GM10847 (cell line): ENCODE measurements around the gene ARPP19.

Source experiments
- POLR2A ChIP-seq: IDR thresholded peaks from 2 replicates; pipeline ENCODE4 v1.6.1; 2011; ENCODE audit not compliant: insufficient read length; ENCODE audit errors: extremely low read depth

Gene ARPP19

DNA sequence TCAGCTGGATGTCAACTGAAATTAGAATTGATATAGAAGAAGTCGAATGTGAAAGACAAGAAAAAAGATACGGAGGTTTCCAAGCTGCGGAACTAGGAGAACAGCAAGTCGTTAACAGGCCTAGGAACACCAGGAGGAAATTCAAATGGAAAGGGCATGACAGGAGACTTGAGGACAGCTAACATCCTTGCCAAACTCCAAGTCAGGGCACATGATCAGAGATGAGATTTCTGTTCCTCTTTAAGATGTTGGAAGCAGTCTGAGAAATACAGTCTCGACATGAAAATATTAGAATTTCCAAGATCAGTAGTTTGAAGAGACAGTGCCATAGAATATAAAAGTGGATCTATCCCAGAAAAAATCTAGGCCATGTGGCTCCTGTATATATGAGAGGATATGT lies 45.2 kb downstream of the ARPP19 start:
- TF ChIP-seq POLR2A: no peak

DNA sequence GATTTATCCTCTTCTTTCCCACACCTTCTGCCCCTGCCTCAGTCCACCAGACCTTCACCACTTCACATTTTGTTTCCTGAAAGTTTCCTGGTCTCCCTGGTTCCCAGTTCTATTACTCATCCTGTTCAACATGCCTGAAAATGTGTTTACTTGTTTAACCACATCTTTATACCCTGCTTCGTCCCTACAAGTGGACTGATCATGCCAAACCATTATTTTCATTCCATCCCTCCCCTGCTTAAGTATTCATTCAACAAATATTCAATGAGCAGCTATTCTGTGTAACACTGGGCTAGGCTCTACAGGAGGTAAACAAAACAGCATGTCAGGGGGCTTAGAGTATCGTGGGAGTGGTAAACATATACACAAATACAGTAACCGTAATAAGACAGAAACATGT lies 45.6 kb downstream of the ARPP19 start:
- no peak for TF ChIP-seq POLR2A

DNA sequence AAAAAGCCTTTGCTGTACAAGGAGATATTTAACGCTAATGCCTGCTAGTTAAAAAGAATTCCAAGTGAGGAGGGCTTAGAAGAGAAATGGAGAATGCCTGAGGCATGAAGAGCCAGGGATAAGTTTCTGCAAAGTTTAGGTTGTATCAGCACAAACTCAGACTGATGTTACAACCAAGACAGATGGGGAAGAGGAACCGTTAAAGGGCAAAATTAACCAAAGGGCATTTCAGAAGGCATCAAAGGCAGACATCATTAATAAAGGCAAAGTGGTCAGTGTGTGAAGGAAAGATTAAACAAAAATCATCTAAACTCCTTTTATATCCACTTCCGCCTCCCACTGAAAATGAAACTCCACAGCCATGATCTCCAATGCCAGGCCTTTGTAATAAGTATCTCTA lies 47.1 kb downstream of the ARPP19 start:
- TF ChIP-seq POLR2A: no peak

DNA sequence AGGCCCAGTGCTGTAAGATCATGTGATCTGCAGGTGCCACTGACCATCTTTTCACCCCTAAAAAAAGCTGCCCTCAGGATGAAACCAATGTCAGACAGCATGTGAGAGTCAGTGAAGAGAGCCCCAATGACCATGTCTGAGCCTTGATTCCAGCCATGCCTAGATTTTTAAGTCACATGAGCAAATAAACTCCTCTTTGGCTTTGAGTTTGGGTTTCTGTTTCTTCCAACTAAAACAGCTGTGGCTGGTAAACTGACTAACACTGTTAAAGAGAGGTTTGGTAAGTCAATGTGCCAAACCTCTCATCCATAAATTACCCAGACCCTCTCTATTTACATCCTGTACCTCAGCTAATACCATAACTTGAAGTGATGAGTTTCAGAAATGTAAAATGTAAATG lies 48.4 kb downstream of the ARPP19 start:
- no peak for TF ChIP-seq POLR2A

DNA sequence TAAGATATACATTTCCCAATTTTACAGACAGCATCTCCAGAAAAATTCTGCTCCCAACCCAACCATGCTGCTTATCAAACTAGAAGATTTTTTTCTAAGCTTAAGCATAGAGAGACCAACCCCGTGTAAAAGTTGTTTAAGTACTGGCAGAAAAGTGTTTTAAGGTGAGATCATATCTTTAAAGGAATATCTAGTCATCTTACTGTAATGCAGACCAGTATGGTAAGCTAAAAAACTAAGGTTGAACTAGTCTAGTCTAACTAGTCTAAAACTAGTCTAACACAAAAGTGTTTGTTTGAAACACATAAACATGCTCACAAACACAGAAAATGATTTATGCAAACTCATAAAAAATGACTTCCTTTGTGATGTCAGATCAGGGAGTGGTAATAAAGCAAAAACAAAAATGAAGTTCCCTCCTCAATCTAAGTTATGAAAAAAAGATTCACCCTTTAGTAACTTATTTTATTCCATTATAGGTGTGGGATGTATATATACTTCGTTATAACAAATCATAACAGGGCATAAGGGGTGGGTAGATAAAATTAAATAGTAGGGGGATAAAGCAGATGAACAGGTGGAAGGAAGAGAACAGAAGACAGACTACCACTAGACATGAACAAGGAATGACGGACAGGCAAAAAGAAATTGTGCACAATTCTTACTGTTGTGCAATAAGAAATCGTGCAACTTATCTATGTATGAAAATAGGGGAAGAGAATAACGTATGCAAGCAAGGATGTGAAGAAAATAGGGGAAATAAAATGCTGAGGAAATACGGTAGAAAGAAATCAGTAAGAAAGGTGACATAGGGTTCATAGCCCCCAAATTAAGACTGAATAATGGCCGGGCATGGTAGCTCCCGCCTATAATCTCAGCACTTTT lies 50.1 kb downstream of the ARPP19 start:
- no peak for TF ChIP-seq POLR2A

DNA sequence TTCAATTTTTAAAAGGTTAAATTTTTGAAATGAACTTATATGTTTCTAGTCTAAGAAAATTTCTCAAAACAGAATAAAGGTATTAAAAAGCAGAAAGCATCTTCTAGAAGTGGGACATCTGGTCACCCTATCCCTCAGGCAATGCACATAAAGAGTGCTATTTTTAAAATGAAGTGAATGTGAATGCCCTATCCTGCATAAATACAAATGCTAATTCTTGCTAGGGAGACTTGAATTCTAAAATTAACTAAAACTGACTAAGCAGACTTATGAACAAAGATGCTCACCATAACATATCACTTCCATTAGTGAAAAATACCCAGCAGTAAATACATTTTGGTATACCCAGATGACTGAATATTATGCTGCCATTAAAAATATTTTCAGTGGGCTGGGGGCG lies 51.8 kb downstream of the ARPP19 start:
- TF ChIP-seq POLR2A: no peak

DNA sequence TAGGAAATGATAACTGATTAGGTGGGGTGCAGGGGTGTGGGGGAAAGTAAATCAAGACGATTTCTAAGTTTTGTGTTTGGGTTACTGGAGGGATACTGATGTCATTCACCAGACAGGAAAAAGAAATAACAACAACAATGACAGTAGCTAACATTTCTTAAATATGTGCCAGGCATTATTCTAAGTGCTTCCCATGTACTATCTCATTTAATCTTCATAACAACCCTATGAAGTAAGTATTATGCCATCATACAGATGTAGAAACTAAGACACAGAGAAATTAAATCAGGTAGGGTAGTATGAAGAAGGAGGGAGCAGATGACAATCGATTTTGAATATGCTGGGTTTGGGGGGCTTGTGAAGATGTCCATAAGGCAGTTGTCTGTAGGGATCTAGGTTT lies 53.5 kb downstream of the ARPP19 start:
- no peak for TF ChIP-seq POLR2A

DNA sequence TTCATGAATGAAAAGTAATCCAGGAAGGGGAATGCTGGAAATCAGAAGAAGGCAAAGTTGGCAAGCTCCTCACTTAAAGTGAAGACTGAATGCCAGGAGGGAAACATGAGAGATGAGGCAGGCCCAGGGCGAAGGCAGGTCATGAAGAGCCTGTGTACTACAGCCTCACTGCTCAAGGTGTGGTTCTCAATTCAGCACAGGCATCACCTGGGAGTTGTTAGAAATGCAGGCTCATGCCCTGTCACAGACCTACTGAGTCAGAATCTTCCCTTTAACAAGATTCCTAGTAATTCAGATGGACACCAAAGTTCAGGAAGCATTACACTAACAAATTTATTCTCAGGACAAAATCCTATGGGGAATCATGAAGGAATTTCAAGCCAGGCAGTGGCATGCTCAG lies 54.3 kb downstream of the ARPP19 start:
- TF ChIP-seq POLR2A: no peak

DNA sequence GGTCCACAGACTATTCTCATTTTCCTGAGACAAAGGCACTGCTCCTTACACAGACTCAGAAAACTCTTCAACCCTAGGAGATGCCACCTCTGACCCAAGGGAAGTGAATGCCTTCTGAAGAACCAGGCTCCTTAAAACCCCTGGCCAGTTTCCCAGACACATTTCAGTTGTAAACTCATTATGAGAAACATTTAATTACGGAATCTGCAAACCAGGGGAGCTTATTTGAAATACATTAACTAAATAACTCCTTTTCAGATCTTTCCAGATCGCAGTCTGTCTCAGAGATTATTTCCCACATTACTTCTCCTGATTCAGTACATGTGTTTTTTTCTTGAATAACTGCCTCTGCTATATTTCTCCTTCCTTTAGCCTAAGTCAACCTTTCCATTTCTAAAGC lies 57.7 kb downstream of the ARPP19 start:
- TF ChIP-seq POLR2A: no peak

DNA sequence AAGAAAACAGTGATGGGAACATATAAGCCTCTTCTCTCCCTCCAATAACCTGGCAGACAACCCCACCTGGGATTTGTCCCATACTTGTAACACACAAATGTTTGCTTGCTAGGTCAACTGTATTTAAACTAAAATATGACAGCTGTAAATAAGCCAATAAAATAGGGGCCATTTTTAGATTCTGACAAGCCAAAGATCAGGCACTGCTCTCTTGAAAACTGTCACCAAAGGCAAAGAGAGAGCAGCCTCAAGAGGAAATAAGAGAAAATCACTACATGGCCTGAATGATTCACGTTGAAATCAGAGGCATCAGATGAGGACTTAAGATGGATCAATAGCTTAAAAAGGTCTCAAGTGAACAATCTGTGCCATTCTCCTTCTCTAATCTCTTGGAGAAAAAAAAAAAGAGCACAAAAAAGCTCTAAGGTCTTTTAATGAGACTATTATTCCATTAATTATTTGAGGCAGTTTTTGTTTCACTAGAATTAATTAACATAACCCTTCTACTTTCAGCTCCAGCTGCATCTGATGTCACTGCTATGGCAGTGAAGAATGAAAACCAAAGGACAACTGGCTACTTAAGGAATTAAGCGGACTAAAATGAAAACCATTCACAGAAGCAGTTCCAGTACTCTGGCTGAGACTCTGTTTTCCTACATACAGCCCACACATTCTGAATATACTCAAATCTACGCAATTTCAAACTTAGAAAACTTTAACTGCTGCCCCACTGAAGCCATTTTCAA lies 59.2 kb downstream of the ARPP19 start:
- no peak for TF ChIP-seq POLR2A

DNA sequence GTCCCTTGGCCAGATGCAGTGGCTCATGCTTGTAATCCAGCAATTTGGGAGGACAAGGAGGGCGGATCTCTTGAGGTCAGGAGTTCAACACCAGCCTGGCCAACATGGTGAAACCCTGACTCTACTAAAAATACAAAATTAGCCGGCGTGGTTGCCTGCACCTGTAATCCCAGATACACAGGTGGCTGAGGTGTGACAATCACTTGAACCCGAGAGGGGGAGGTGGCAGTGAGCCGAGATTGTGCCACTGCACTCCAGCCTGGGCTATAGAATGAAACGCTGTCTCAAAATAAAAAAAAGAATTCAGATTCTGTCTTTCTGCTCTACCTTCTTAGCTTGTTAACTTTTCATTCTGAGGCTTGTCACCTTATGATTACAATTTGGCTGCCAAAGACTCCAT lies 62.3 kb downstream of the ARPP19 start:
- no peak for TF ChIP-seq POLR2A

DNA sequence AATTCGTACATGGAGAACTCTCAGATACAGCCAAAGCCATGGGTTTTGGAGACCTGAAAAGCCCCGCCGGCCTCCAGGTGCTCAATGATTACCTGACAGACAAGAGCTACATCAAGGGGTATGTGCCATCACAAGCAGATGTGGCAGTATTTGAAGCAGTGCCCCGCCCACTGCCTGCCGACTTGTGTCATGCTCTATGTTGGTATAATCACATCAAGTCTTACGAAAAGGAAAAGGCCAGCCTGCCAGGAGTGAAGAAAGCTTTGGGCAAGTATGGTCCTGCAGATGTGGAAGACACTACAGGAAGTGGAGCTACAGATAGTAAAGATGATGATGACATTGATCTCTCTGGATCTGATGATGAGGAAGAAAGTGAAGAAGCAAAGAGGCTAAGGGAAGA lies 63.7 kb downstream of the ARPP19 start:
- TF ChIP-seq POLR2A: no peak

DNA sequence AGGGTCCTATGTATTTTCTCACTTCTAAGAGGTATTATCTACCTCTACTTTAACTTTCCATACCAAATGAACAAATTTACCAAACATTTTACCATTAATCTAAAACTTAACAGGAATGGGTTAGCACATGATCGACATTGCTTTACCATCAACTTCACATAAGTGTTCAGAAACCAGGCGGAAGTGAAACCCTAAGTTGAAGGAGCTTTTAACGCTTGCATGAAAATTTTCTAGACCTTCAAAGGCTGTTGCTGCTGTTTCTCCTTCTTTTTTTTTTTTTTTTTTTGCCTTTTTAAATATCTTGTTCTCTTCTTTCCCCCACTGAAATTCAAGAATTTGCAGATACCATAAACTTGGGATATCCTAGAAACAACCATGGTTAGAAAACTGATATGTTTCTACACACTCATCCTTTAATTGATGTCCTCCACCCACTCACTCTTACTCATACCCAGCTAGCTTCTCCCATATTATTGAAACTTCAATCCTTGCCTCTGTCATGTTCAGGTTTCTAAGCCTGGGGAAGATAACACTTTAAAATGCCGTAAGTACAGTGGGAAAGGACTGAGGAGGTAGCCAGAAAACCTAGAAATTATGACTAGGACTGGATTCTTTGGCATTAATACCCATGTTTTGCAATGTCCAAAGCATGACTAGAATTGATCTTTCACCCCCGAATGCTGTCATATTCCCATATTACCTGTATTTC lies 64.9 kb downstream of the ARPP19 start:
- TF ChIP-seq POLR2A: no peak

DNA sequence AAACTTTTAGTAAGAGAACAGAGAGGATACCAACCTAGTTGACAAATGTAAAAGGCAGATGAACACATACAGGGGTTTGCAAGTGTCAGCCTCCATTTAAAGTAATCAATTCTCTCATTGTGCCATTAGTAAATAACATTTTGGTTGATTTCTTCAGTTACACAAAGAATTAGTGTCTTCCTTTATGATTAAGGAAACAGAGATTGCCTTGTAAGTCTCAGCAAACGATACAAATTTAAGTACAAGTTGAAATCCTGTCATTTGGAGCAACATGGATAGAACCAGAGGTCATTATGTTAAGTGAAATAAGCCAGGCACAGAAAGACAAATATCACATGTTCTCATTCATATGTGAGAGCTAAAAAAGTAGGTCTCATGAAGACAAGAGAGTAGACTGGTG lies 66.2 kb downstream of the ARPP19 start:
- TF ChIP-seq POLR2A: no peak

DNA sequence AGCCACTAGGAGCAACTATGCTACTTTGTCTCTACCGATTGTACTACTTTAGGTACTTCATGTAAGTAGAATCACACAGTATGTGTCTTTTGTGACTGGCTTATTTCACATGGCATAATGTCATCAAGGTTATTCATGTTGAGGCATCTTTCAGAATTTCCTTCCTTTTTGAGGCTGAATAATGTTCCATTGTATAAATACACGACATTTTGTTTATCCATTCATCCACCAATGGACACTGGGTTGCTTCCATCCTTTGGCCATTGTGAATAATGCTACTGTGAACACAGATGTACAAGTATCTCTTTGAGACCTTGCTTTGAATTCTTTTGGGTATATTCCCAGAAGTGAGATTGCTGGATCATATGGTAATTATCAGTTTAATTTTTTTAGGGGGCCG lies 69.3 kb downstream of the ARPP19 start:
- TF ChIP-seq POLR2A: no peak

DNA sequence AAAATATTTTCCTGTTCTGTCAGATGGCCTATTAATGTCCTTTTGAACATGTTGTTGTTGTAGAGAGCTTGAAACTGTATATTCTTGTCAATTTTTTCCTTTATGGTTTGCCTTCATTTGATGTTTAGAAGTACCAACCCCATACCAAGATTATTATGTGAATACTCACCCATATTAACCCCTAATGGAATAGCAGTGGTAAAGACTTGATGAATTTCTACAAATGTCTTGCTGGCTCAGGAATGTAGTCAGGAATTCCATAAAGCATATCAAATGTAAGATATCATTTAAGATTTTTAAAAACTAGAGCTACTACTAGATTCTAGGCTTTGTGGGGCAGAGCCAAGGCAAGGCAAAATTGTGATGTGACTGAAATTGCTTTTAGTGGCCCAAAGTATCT lies 70.1 kb downstream of the ARPP19 start:
- TF ChIP-seq POLR2A: no peak
